ENCODE results near the gene PARP8.
A peak's percentile ranks its signal among the peaks of the same experiment; 100 is the strongest.

PARP8 gene

GRCh38 chr5:50846261-50846660 is 179.8 kb downstream of the PARP8 start:
- no peak for DNase-seq (ENCODE audit: low spot score)

GRCh38 chr5:50849554-50849953 is 183.1 kb downstream of the PARP8 start:
- no peak for DNase-seq (ENCODE audit: low spot score)

- DNase-seq (ENCODE audit: low spot score), result no peak
Measured at GRCh38 chr5:50853151-50853550, 186.7 kb downstream of the PARP8 start.

GRCh38 chr5:50854082-50854481 is 187.6 kb downstream of the PARP8 start:
- no peak for DNase-seq (ENCODE audit: low spot score)

- DNase-seq (ENCODE audit: low spot score), result no peak
Measured at GRCh38 chr5:50855001-50855400, 188.6 kb downstream of the PARP8 start.

- DNase-seq (ENCODE audit: low spot score), result no peak
Measured at GRCh38 chr5:50856401-50857119, 190.1 kb downstream of the PARP8 start.

- no peak for DNase-seq (ENCODE audit: low spot score)
Measured at GRCh38 chr5:50863534-50864170, 197.2 kb downstream of the PARP8 start.

GRCh38 chr5:50864466-50864865 is 198.0 kb downstream of the PARP8 start:
- no peak for DNase-seq (ENCODE audit: low spot score)

- DNase-seq (ENCODE audit: low spot score), result no peak
Measured at GRCh38 chr5:50866415-50866814, 200.0 kb downstream of the PARP8 start.

GRCh38 chr5:50867140-50867539 is 200.7 kb downstream of the PARP8 start:
- no peak for DNase-seq (ENCODE audit: low spot score)

- DNase-seq (ENCODE audit: low spot score), result no peak
Measured at GRCh38 chr5:50873595-50874277, 207.3 kb downstream of the PARP8 start.

GRCh38 chr5:50874306-50875001 is 208.0 kb downstream of the PARP8 start:
- DNase-seq (ENCODE audit: low spot score), result no peak

GRCh38 chr5:50875002-50875344 is 208.5 kb downstream of the PARP8 start:
- DNase-seq (ENCODE audit: low spot score), result no peak

GRCh38 chr5:50878470-50878869 is 212.0 kb downstream of the PARP8 start:
- no peak for DNase-seq (ENCODE audit: low spot score)

GRCh38 chr5:50881407-50881806 is 215.0 kb downstream of the PARP8 start:
- DNase-seq (ENCODE audit: low spot score), result no peak

GRCh38 chr5:50886657-50887345 is 220.4 kb downstream of the PARP8 start:
- no peak for DNase-seq (ENCODE audit: low spot score)

- no peak for DNase-seq (ENCODE audit: low spot score)
Measured at GRCh38 chr5:50887889-50888633, 221.6 kb downstream of the PARP8 start.

GRCh38 chr5:50888751-50889150 is 222.3 kb downstream of the PARP8 start:
- DNase-seq (ENCODE audit: low spot score), result peak; percentile 7

GRCh38 chr5:50889790-50890189 is 223.4 kb downstream of the PARP8 start:
- DNase-seq (ENCODE audit: low spot score), result no peak
